ENCODE data around the gene NFIB. TPM values are rescaled to one million over a fixed set of nuclear protein-coding genes. Genes with fewer than 3 reads are reported as not detected.

NFIB gene
- total and polyA plus RNA-seq, 2 of the 13 experiments (the other 11 are each of a cell fraction or from before 2014, with no cell fraction given): 0.98 to 4.6 TPM

- TF ChIP-seq ATF3 (CRISPR knock-in tag; IDR thresholded peaks at IDR 0.05) (no peak), CENPX (CRISPR knock-in tag; IDR thresholded peaks at IDR 0.05) (no peak), TOPORS (CRISPR knock-in tag; IDR thresholded peaks at IDR 0.05) (no peak), ZNF451 (CRISPR knock-in tag; IDR thresholded peaks at IDR 0.05) (no peak), ZNF468 (CRISPR knock-in tag; IDR thresholded peaks at IDR 0.05) (no peak)
- TF ChIP-seq, protein P1, sequence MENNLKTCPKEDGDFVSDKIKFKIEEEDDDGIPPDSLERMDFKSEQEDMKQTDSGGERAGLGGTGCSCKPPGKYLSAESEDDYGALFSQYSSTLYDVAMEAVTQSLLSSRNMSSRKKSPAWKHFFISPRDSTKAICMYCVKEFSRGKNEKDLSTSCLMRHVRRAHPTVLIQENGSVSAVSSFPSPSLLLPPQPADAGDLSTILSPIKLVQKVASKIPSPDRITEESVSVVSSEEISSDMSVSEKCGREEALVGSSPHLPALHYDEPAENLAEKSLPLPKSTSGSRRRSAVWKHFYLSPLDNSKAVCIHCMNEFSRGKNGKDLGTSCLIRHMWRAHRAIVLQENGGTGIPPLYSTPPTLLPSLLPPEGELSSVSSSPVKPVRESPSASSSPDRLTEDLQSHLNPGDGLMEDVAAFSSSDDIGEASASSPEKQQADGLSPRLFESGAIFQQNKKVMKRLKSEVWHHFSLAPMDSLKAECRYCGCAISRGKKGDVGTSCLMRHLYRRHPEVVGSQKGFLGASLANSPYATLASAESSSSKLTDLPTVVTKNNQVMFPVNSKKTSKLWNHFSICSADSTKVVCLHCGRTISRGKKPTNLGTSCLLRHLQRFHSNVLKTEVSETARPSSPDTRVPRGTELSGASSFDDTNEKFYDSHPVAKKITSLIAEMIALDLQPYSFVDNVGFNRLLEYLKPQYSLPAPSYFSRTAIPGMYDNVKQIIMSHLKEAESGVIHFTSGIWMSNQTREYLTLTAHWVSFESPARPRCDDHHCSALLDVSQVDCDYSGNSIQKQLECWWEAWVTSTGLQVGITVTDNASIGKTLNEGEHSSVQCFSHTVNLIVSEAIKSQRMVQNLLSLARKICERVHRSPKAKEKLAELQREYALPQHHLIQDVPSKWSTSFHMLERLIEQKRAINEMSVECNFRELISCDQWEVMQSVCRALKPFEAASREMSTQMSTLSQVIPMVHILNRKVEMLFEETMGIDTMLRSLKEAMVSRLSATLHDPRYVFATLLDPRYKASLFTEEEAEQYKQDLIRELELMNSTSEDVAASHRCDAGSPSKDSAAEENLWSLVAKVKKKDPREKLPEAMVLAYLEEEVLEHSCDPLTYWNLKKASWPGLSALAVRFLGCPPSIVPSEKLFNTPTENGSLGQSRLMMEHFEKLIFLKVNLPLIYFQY (CRISPR knock-in tag; IDR thresholded peaks at IDR 0.05; ENCODE audit: borderline replicate concordance): no peak
Observed at GRCh38 chr9:14207352-14207995, 106.5 kb downstream of the NFIB start (continued).

GRCh38 chr9:14205463-14205862, 108.5 kb downstream of the NFIB start:
- 57% methylated on average over 1 of the region's 1 CpG for WGBS (ENCODE audit: low lambda C conversion rate)
- no peaks in the 10 kb centered on the region for H3K79me2 ChIP-seq (ENCODE audit: insufficient read depth, low read length)
- FAIRE-seq (no peak), DNase-seq (ENCODE audit: low spot score) (no peak), ATAC-seq (no peak)
- H3K27ac ChIP-seq (ENCODE audit: extremely low read length, insufficient read depth, low read length): no peak overlapping the region
- H3K9ac ChIP-seq (ENCODE audit: insufficient read depth, low read depth, low read length): no peak overlapping the region
- intact Hi-C loops (cut with micrococcal nuclease; ENCODE audit: unreplicated experiment) (no loop called here), in situ Hi-C loops (cut with HindIII; ENCODE audit: extremely low pct_ligation_motif_present, low pct_unique_long_range_greater_than_20kb) (no loop called here)
- H3K27me3 ChIP-seq (ENCODE audit: control insufficient read depth in 1 of 2, insufficient read depth in 2 of 2, low read length in 2 of 2): no peaks in the 10 kb centered on the region
- H3K4me1 ChIP-seq (ENCODE audit: insufficient read depth, low read length): peaks cover 15% of the 10 kb centered on the region
- BruUV-seq (replicated peaks): no TSS peak
- no peak overlapping the region for H3K4me3 ChIP-seq (replicated peaks in 1 of 3; ENCODE audit: insufficient read depth in 1 of 3, low read depth in 2 of 3, low read length in 3 of 3)
- H3K36me3 ChIP-seq (replicated peaks in 1 of 2; ENCODE audit: control insufficient read depth in 1 of 2, insufficient read depth in 2 of 2, low read length in 2 of 2): no peaks in the 10 kb centered on the region
- H4K20me1 ChIP-seq (ENCODE audit: insufficient read depth, low read length): no peaks in the 10 kb centered on the region
- H3K9me3 ChIP-seq (ENCODE audit: low read length): no peaks in the 10 kb centered on the region
- no peak overlapping the region for H2AFZ ChIP-seq (ENCODE audit: low read length)
- no peak overlapping the region for H3K4me2 ChIP-seq (ENCODE audit: low read depth, low read length)
- ChIA-PET CTCF (ENCODE audit: low intra/inter-chr PET ratio, low total read pairs) (no interaction called here), POLR2A (no interaction called here)
- TF ChIP-seq THRA (CRISPR knock-in tag; IDR thresholded peaks at IDR 0.05; ENCODE audit: borderline replicate concordance): no peak
- TF ChIP-seq, protein P2, sequence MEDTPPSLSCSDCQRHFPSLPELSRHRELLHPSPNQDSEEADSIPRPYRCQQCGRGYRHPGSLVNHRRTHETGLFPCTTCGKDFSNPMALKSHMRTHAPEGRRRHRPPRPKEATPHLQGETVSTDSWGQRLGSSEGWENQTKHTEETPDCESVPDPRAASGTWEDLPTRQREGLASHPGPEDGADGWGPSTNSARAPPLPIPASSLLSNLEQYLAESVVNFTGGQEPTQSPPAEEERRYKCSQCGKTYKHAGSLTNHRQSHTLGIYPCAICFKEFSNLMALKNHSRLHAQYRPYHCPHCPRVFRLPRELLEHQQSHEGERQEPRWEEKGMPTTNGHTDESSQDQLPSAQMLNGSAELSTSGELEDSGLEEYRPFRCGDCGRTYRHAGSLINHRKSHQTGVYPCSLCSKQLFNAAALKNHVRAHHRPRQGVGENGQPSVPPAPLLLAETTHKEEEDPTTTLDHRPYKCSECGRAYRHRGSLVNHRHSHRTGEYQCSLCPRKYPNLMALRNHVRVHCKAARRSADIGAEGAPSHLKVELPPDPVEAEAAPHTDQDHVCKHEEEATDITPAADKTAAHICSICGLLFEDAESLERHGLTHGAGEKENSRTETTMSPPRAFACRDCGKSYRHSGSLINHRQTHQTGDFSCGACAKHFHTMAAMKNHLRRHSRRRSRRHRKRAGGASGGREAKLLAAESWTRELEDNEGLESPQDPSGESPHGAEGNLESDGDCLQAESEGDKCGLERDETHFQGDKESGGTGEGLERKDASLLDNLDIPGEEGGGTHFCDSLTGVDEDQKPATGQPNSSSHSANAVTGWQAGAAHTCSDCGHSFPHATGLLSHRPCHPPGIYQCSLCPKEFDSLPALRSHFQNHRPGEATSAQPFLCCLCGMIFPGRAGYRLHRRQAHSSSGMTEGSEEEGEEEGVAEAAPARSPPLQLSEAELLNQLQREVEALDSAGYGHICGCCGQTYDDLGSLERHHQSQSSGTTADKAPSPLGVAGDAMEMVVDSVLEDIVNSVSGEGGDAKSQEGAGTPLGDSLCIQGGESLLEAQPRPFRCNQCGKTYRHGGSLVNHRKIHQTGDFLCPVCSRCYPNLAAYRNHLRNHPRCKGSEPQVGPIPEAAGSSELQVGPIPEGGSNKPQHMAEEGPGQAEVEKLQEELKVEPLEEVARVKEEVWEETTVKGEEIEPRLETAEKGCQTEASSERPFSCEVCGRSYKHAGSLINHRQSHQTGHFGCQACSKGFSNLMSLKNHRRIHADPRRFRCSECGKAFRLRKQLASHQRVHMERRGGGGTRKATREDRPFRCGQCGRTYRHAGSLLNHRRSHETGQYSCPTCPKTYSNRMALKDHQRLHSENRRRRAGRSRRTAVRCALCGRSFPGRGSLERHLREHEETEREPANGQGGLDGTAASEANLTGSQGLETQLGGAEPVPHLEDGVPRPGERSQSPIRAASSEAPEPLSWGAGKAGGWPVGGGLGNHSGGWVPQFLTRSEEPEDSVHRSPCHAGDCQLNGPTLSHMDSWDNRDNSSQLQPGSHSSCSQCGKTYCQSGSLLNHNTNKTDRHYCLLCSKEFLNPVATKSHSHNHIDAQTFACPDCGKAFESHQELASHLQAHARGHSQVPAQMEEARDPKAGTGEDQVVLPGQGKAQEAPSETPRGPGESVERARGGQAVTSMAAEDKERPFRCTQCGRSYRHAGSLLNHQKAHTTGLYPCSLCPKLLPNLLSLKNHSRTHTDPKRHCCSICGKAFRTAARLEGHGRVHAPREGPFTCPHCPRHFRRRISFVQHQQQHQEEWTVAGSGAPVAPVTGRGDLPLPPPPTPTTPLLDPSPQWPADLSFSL (CRISPR knock-in tag; IDR thresholded peaks at IDR 0.05): no peak
- TF ChIP-seq POLR2AphosphoS2 (IDR thresholded peaks at IDR 0.05; ENCODE audit: low read depth, low read length): no peak
- no peak for TF ChIP-seq TBL1XR1 (IDR thresholded peaks at IDR 0.05; ENCODE audit: borderline replicate concordance, low read length, partially characterized antibody)

Data from HepG2 (cell line).